ENCODE results near the gene GBP3. TPM values are rescaled to one million over a fixed set of nuclear protein-coding genes. Genes with fewer than 3 reads are reported as not detected.
"Not testable (repeated sequence)": the region's sequence is repeated elsewhere in the genome, so short reads cannot be mapped to it uniquely, and the experiment has no call there.

The GBP3 gene
- total RNA-seq, 1 donor from 2014 or later: 7.4 TPM

DNA sequence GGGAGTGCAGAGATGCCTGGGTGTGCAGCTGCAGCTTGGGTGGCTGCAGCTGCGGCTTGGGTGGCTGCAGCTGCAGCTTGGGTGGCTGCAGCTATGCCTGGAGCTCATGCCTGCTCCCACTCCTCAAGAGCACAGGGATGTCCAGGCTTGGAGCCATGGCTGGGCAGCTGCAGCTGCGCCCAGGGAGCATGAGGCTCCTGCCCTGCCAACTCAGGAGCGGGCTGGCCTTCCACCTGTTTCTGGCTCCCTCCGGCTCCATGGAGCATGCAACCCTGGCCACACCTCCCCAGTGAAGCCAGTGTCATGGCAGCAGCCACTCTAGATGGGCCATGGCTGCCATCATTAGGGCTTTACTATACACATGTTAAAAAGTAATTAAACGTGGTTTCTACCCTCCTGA, 21.3 kb upstream of the GBP3 start:
- DNase-seq (no peak), ATAC-seq (no peak)
- intact Hi-C loops (cut with micrococcal nuclease): no loop called here

DNA sequence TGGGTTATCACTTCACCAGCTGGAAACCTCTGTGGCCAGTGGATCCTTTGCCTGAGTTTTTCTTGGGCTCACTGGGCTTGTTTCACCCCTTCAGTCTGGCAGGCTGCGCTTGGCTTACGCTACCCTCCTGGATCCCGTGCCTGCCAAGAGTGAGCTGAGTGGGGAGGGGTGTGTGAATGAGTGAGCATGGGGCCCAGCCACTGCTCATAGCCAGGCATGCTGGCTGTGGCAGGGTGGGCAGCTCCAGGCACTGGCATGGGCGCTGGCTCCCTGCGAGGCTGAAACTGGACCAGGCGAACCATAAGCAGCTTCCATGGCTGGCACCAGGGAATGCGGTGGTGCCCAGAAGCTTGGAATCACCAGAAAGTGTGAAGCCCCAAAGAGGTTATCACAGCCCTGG, 19.8 kb upstream of the GBP3 start:
- DNase-seq (no peak), ATAC-seq (no peak)

DNA sequence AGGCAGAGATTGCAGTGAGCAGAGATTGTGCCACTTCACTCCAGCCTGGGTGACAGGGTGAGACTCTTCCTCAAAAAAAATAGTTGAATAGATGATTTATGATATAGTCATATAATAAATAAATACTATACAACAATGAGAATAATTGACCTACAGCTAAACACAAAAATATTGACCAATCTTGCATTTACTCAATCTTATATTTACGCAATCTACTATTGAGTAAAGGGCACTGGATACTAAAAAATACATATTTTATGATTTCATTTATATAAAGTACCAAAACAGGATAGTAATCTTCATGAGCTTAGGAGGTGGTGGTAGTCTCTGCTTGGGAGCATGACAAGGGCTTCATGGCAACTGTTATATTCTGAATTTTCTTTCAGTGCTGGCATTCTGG, 19.1 kb upstream of the GBP3 start:
- intact Hi-C loops (cut with micrococcal nuclease): no loop called here
- DNase-seq (no peak), ATAC-seq (no peak)

More for the DNA sequence above, 19.8 kb upstream of the GBP3 start:
- intact Hi-C loops (cut with micrococcal nuclease): no loop called here

DNA sequence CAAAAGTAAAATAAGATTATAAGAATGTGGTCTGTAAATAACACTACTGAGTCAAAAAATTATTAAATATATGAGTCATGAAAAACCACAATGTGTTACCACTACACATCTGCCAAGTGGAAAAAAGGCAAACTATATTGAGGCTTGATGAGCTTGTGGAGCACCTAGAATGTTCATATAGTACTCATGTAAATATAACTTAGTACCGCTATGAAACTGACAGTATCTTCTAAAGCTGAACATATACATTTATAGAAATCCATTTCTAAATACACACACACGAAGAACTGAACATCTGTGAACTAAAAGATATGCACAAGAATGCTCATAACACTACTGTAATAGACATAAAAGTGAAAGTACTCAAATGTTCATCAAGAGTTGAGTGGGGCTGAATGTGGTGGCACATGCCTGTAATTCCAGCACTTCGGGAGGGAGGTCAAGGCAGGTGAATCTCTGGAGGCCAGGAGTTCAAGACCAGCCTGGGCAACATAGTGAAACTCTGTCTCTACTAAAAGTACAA, 18.5 kb upstream of the GBP3 start:
- no peak for ATAC-seq
- intact Hi-C loops (cut with micrococcal nuclease): no loop called here
- DNase-seq: no peak

DNA sequence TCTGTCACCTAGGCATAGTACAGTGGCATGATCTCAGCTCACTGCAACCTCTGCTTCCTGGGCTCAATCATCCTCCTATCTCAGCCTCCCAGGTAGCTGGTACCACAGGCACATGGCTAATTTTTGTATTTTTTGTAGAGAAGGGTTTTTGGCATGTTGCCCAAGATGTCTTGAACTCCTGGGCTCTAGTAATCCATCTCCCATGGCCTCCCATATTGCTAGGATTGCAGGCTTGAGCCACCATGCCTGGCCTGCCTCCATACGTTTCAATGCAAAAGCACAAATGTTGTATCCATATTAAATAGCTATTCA, 17.6 kb upstream of the GBP3 start:
- DNase-seq: no peak
- no peak for ATAC-seq
- intact Hi-C loops (cut with micrococcal nuclease): no loop called here

DNA sequence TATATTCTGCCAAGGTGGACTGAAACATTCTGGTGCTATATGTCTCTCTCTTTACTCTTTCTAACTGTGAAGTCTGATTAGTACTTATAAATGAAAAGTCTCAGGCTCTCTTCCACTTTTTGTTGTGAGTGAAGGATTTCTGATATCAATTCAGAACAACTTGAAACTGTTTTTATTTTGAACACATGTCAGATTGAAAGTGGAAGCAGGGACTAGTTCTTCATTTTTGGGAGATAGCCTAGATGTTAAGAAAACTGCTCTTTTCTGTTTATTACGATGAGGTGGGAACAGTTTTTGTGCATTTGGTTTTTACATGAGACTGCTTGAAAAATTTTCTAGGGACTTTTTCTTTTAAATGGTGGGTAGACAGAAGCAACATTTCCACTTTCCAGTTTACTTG, 14.5 kb upstream of the GBP3 start:
- DNase-seq: no peak
- intact Hi-C loops (cut with micrococcal nuclease): no loop called here
- no peak for ATAC-seq

DNA sequence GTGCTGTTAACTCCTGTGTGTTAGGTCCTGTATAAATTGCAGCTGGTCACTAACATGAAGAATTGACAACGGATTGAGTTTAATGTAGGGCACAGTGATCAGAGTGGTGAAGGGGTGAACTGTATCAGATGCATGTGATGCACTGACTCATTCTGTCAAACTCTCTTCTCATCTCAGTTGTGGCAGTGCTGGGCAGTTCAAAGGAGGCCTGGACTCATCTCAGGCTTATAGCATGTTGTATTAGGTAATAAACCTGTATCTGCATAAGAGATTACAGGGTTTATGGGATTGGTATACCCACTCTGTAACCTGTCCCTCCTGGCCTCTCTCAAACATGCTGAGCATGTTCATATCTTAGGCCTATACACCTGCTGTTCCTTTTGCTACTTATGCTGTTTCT, 12.4 kb upstream of the GBP3 start:
- ATAC-seq (no peak), DNase-seq (no peak)
- intact Hi-C loops (cut with micrococcal nuclease): no loop called here

DNA sequence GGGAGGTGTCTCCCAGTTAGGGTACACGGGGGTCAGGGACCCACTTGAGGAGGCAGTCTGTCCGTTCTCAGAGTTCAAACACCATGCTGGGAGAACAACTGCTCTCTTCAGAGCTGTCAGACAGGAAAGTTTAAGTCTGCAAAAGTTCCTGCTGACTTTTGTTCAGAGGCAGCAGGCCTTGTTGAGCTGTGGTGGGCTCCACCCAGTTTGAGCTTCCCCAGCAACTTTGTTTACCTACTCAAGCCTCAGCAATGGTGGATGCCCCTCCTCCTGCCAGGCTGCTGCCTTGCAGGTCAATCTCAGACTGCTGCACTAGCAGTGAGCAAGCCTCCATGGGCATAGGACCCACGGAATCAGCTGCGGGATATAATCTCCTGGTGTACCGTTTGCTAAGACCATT, 11.3 kb upstream of the GBP3 start:
- DNase-seq; intact Hi-C loops (cut with micrococcal nuclease); ATAC-seq: not testable (repeated sequence)

DNA sequence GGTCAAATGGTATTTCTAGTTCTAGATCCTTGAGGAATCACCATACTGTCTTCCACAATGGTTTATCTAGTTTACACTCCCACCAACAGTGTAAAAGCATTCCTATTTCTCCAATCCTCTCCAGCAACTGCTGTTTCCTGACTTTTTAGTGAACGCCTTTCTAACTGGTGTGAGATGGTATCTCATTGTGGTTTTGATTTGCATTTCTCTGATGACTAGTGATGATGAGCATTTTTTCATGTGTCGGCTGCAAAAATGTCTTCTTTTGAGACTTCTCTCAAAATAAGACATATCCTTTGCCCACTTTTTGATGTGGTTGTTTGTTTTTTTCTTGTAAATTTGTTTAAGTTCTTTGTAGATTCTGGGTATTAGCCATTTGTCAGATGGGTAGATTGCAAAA, 6.4 kb upstream of the GBP3 start:
- ATAC-seq; intact Hi-C loops (cut with micrococcal nuclease); DNase-seq: not testable (repeated sequence)

DNA sequence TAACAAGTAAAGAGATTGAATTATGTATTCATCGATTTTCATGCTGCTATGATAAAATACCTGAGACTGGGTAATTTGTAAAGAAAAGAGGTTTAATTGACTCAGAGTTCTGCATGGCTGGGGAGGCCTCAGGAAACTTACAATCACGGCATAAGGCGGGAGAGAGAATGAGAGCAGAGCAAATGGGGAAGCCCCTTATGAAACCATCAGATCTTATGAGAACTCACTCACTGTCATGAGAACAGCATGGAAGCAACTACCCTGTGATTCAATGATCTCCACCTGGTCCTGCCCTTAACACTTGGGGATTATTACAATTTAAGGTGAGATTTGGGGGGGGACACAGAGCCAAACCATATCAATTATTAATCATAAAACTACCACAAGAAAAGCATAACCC, 3.3 kb upstream of the GBP3 start:
- intact Hi-C loops (cut with micrococcal nuclease): no loop called here
- ATAC-seq (no peak), DNase-seq (no peak)

DNA sequence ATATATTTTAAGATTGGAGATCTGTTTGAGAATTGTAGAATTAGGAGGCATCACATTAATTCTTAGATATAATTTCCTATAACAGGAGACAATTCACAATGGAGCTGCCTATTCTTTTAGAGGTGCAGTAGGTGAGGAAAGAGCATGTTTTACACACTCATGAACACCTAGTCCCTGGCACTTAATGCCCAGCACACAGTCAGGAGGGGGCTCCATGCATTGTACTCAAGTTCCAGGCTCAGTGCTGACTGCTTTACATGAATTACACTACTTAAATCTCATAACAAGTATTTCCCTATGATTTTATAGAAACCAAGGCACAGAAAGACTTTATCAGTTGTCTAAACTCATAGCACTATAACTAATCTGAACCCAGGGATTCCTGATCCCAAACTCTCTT, 360 bp upstream of the GBP3 start:
- DNase-seq (no peak), ATAC-seq (no peak)
- intact Hi-C loops (cut with micrococcal nuclease): no loop called here

DNA sequence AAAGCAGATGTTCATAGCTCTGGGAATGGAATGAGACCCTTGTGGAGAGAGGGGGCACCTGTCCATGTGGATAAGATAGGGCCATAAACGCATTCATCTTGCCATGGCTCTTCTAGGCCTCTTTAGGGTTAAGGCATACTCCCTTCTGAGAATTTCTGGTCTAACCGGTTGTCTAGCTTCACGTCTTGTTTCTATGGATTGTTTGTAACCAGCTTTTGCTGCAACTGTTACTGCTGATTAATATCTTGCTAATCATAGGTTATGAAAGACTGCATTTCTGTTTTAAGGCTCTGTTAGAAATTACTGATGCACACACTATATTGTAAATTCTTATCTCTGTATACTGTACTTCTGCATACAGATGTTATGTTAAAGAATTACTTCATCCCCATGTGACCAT, 4.3 kb downstream of the GBP3 start:
- intact Hi-C loops (cut with micrococcal nuclease); ATAC-seq: not testable (repeated sequence)

DNA sequence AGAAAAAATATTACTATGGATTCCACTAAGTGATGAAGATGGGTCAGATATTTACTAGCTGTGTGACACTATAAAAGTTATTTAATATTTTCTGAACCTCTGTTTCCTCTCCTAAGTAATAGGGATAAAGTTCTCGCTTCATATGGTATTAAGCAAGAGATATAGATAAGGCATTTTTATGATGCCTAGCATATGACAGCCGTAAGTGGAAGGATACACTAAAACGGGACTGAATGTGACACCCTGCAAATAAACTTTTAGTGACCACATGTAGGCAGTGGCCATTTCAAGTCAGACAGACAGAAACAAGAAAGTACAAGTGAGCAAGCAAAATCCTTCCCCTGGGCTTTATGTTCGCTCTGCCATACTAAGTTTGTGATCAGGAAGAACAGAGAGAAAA, 14.2 kb downstream of the GBP3 start:
- DNase-seq (no peak), ATAC-seq (no peak)
- intact Hi-C loops (cut with micrococcal nuclease): no loop called here

More for the DNA sequence above, 4.3 kb downstream of the GBP3 start:
- not testable (repeated sequence) for DNase-seq

DNA sequence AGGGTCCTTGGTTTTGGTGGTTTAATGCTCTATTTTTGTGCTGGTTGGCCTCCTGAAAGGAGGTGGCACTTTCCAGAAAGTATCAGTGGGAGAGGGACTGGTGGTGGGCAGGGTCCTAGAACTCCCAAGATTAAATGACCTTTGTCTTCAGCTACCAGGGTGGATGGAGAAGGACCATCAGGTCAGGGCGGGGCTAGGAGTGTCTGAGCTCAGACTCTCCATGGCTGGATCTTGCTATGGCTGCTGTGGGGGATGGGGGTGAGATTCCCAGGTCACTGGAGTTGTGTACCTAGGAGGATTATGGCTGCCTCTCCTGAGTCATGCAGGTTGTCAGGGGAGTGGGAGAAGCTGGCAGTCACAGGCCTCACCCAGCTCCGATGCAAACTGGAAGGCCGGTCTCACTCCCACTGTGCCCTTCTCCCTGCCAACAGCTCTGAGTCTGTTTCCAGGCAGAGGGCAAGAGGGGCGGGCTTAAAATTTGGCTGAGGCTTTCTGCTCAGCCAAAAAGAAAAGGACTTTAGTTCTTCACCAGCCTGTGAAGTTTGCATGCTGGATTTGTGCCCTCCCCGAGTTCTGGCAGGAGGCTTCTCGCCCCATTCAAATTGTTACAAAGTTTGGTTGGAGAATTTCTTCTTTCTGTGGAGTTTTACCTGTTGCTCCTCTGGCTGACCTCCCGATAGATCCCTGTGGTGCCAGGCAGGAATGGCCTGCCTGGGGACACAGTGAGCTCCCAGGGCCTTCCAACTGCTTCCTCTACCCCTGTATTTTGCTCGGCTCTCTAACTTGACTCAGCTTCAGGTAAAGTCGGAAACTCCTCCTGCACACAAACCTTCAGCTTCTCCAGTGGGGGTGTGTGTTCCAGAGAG, 17.1 kb downstream of the GBP3 start:
- ATAC-seq (no peak), DNase-seq (no peak)
- intact Hi-C loops (cut with micrococcal nuclease): no loop called here

DNA sequence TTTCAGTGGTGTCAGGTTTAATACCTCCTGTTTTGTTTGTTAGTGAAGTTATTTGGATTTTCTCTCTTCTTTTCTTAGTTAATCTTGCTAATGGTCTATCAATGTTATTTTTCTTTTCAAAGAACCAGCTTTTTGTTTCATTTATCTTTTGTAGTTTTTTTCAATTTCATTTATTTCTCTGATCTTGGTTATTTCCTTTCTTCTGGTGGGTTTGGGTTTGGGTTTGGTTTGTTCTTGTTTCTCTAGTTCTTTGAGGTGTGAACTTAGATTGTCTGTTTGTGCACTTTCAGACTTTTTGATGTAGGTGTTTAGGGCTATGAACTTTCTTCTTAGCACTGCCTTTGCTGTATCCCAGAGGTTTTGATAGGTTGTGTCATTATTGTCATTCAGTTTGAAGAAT, 20.5 kb downstream of the GBP3 start:
- intact Hi-C loops (cut with micrococcal nuclease); DNase-seq; ATAC-seq: not testable (repeated sequence)

DNA sequence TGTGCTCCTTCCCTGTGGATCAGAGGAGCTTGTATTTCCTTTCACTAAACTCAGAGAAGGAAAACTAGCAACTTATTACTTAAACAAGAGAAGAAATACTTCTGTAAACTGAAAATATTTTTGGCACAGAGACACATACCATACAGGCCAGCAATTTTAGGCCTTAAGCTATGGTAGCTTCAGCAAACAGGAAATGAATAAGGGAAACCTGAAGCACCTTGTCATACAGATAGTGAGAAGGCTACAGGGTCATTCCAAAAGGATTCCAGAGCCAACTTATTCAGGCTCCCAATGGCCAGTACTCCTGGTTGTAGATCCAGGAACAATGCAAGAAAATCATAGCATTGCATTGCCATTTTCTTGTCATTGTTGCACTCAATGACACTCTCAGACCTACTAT, 21.2 kb downstream of the GBP3 start:
- ATAC-seq (no peak), DNase-seq (no peak)
- intact Hi-C loops (cut with micrococcal nuclease): no loop called here

DNA sequence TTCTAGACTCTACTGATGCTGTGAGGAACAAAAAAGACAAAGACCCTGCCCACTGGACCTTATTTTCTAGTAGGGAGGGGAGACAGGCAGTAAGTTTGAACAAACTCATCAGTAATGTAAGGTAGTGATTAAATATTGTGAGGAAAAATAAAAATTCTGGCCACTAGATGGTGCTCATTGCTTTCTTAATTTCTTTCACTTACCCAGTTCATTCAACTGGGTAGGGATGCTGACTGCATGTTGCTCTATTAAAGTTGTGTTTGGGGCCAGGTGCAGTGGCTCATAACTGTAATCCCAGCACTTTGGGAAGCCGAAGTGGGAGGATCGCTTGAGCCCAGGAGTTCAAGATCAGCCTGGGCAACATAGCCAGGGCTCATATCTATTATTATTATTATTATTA, 23.9 kb downstream of the GBP3 start:
- DNase-seq (no peak), ATAC-seq (peak; percentile 89)
- intact Hi-C loops (cut with micrococcal nuclease): loop anchor here (1.0 to 2.0 kb wide), 2 partner anchors 360 to 456 kb away; no protein-coding TSS in a partner anchor

DNA sequence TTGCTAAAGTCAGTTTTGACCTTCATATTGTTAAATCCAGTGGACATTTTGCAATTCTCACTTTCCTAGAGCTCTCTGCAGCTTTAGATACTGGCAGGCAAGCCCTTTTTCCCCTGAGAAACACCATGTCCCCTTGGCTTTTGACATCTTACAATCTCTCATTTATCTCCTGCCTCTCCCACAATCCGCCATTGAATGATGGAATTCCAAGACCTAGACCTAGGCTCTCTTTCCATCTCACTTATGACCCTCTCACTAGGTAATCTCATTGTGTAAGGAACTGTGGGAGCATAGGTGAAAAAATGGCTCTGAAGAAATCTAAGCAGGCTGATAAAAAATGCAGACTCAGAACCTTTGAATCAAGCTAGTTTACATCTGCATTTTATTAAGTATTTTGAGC, 32.2 kb downstream of the GBP3 start:
- ATAC-seq: no peak
- DNase-seq: no peak
- intact Hi-C loops (cut with micrococcal nuclease): no loop called here

DNA sequence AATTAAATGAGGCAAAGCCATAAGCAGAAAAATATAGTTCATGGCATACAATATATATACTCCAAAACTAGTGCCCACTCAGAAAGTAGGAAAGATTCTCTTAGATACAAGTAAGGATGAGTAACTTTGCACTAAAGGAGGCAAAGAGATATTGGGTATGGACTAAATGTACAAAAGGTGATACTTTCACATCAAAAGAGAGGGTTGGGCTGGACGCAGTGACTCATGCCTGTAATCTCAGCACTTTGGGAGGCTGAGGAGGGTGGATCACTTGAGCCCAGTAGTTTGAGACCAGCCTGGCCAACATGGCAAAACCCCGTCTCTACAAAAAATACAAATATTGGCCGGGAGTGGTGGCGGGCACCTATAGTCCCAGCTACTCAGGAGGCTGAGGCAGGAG, 37.0 kb downstream of the GBP3 start:
- ATAC-seq (no peak), DNase-seq (no peak)
- intact Hi-C loops (cut with micrococcal nuclease): no loop called here

DNA sequence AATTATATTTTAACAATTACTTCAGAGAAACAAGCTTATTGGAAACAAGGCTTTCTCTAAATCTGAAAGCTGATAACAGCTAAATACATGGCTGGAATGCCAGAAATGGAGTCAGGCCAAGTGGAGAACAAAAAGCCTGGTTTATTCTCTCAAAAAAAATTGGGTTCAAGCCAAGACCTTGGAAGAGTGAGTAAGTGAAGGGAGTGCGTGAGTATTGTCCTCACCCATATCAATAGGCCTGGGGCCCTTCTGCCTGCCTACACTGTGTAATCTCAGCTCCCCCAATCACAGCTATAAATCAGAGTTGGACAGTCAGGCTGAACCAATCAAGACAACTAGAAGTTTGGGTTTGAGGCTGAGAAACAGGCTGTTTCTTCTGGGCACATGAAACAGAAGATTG, 37.6 kb downstream of the GBP3 start:
- intact Hi-C loops (cut with micrococcal nuclease): no loop called here
- ATAC-seq (peak; percentile 80), DNase-seq (no peak)

DNA sequence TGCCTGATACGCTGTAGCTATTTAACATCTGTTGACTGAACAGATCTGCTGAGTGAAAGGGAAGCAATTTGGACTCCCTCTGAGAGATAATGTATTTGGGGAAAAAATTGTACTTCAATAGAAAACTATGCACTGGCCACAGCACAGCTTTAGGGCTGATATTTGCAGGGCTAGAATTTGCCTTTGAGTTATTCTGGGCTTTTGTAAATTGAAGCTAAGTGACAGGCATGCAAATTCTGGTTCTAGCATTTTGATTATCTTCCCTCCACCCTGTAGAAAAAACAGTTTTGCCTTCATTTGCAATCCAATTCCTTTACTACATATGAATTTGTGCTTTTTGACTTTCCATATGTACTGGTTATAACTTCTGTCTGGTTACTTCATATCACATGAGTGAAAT, 38.1 kb downstream of the GBP3 start:
- DNase-seq (no peak), ATAC-seq (no peak)
- intact Hi-C loops (cut with micrococcal nuclease): no loop called here

Data from left ventricle myocardium superior (tissue), 1 donor.